ENCODE measurements around the gene BHLHE23. TPM values are rescaled to one million over a fixed set of nuclear protein-coding genes. Genes with fewer than 3 reads are reported as not detected.

BHLHE23 gene
- total and polyA plus RNA-seq, 3 donors from 2014 or later = 5.3 to 6.6 TPM; not detected in 1

GRCh38 chr20:62966212-62967148 lies 40.3 kb downstream of the BHLHE23 start:
- H3K27ac ChIP-seq = no peak overlapping the region
- H3K36me3 ChIP-seq (ENCODE audit: low read depth, missing control alignments) = no peaks in the 10 kb centered on the region
- H3K9me3 ChIP-seq = no peaks in the 10 kb centered on the region
- peaks cover 6% of the 10 kb centered on the region for H3K4me1 ChIP-seq
- no peak overlapping the region for H3K4me3 ChIP-seq
- H3K27me3 ChIP-seq = no peaks in the 10 kb centered on the region
- intact Hi-C loops (cut with DNase I; ENCODE audit: low total_unique reads) = no loop called here
- WGBS, 2 donors = 86 to 97% methylated on average over 7 to 26 of the region's 27 CpGs
- TF ChIP-seq, protein P1, sequence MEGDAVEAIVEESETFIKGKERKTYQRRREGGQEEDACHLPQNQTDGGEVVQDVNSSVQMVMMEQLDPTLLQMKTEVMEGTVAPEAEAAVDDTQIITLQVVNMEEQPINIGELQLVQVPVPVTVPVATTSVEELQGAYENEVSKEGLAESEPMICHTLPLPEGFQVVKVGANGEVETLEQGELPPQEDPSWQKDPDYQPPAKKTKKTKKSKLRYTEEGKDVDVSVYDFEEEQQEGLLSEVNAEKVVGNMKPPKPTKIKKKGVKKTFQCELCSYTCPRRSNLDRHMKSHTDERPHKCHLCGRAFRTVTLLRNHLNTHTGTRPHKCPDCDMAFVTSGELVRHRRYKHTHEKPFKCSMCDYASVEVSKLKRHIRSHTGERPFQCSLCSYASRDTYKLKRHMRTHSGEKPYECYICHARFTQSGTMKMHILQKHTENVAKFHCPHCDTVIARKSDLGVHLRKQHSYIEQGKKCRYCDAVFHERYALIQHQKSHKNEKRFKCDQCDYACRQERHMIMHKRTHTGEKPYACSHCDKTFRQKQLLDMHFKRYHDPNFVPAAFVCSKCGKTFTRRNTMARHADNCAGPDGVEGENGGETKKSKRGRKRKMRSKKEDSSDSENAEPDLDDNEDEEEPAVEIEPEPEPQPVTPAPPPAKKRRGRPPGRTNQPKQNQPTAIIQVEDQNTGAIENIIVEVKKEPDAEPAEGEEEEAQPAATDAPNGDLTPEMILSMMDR (IDR thresholded peaks at IDR 0.05) = no peak
- no peak for TF ChIP-seq POLR2A (IDR thresholded peaks at IDR 0.05)
- no peak for DNase-seq

GRCh38 chr20:62965363-62965771 lies 41.4 kb downstream of the BHLHE23 start:
- Histone ChIP-seq H3K27me3 (no peaks in the 10 kb centered on the region), H3K36me3 (ENCODE audit: low read depth, missing control alignments) (no peaks in the 10 kb centered on the region), H3K27ac (no peak overlapping the region), H3K9me3 (no peaks in the 10 kb centered on the region), H3K4me1 (peaks cover 6% of the 10 kb centered on the region), H3K4me3 (no peak overlapping the region)
- intact Hi-C loops (cut with DNase I; ENCODE audit: low total_unique reads) = no loop called here
- no peak for TF ChIP-seq POLR2A (IDR thresholded peaks at IDR 0.05)
- TF ChIP-seq, protein P1 (IDR thresholded peaks at IDR 0.05) = no peak
- DNase-seq = no peak
- WGBS, 2 donors = 85 to 93% methylated on average over 5 to 19 of the region's 19 CpGs

- intact Hi-C loops (cut with DNase I; ENCODE audit: low total_unique reads) = no loop called here
These were observed 42.1 kb downstream of the BHLHE23 start for GRCh38 chr20:62964700-62965099.

GRCh38 chr20:62963614-62964397 lies 43.0 kb downstream of the BHLHE23 start:
- H3K36me3 ChIP-seq (ENCODE audit: low read depth, missing control alignments) = no peaks in the 10 kb centered on the region
- WGBS, 2 donors = 84 to 92% methylated on average over 15 to 32 of the region's 32 CpGs
- no peak for DNase-seq

More at GRCh38 chr20:62964700-62965099, 42.1 kb downstream of the BHLHE23 start:
- no peaks in the 10 kb centered on the region for H3K9me3 ChIP-seq
- DNase-seq = no peak
- no peak overlapping the region for H3K4me3 ChIP-seq
- H3K27me3 ChIP-seq = no peaks in the 10 kb centered on the region
- peaks cover 6% of the 10 kb centered on the region for H3K4me1 ChIP-seq
- H3K36me3 ChIP-seq (ENCODE audit: low read depth, missing control alignments) = no peaks in the 10 kb centered on the region
- 89 to 93% methylated on average over 17 to 20 of the region's 20 CpGs for WGBS, 2 donors
- TF ChIP-seq, protein P1 (IDR thresholded peaks at IDR 0.05) = no peak
- no peak for TF ChIP-seq POLR2A (IDR thresholded peaks at IDR 0.05)
- H3K27ac ChIP-seq = no peak overlapping the region

More at GRCh38 chr20:62963614-62964397, 43.0 kb downstream of the BHLHE23 start:
- no peak for TF ChIP-seq POLR2A (IDR thresholded peaks at IDR 0.05)
- TF ChIP-seq, protein P1 (IDR thresholded peaks at IDR 0.05) = no peak
- H3K4me1 ChIP-seq = peaks cover 1% of the 10 kb centered on the region
- H3K4me3 ChIP-seq = no peak overlapping the region
- H3K27me3 ChIP-seq = no peaks in the 10 kb centered on the region
- intact Hi-C loops (cut with DNase I; ENCODE audit: low total_unique reads) = no loop called here
- H3K27ac ChIP-seq = no peak overlapping the region
- no peaks in the 10 kb centered on the region for H3K9me3 ChIP-seq
